Ovary (tissue), 3 donors: ENCODE measurements around the gene DCAF15.

Experiments used
- EP300 ChIP-seq: sonication (generic); formaldehyde crosslinking; IDR thresholded peaks from one replicate; pipeline ENCODE4 v1.6.1; 2017; ENCODE audit warnings: antibody characterized with exemption
- POLR2A ChIP-seq: fragments of 450-650 bp; IDR thresholded peaks from one replicate; pipeline ENCODE4 v1.6.1; 2017; ENCODE audit warnings: antibody characterized with exemption, mild to moderate bottlenecking, moderate library complexity
- TF ChIP-seq, protein P1 (sequence below), 3 donors: fragments of 450-650 bp in 2 of 3; fragments of 200-600 bp in 1 of 3; IDR thresholded peaks; one replicate each; pipeline versions ENCODE4 v1.5.1 to v1.8.0; 2016 to 2022; ENCODE audit warnings: antibody characterized with exemption in 3 of 3, mild to moderate bottlenecking in 1 of 3
- donor health status: DM: no; HTN: no; CAD: no.

DNA sequence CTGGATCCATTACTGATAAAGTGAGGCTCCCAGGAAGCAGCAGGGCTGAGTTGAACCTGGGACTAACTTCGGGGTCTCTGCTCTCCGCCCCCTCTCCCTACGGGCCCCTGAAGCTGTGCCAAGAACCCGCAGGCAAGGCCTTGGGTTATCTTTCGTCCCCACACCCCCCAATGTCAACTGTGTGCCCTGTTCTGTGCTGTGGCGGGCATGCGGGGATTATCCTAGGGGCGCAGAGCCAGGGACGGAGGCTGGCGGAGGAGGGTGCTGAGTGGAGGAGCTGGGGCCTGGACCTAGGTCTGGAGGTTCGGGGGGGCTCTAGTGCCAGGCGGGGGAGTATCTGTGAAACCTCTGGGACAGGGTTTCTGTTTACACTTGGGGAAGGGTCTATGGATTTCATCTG is 27.4 kb downstream of the DCAF15 start:
- TF ChIP-seq, protein P1, sequence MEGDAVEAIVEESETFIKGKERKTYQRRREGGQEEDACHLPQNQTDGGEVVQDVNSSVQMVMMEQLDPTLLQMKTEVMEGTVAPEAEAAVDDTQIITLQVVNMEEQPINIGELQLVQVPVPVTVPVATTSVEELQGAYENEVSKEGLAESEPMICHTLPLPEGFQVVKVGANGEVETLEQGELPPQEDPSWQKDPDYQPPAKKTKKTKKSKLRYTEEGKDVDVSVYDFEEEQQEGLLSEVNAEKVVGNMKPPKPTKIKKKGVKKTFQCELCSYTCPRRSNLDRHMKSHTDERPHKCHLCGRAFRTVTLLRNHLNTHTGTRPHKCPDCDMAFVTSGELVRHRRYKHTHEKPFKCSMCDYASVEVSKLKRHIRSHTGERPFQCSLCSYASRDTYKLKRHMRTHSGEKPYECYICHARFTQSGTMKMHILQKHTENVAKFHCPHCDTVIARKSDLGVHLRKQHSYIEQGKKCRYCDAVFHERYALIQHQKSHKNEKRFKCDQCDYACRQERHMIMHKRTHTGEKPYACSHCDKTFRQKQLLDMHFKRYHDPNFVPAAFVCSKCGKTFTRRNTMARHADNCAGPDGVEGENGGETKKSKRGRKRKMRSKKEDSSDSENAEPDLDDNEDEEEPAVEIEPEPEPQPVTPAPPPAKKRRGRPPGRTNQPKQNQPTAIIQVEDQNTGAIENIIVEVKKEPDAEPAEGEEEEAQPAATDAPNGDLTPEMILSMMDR (IDR thresholded peaks at IDR 0.05): no peak
- TF ChIP-seq POLR2A (no peak), EP300 (no peak)
